Caco-2 (cell line): ENCODE results near the gene CLEC4M. TPM values are rescaled to one million over a fixed set of nuclear protein-coding genes. Genes with fewer than 3 reads are reported as not detected.

Experiments used
- BruUV-seq: library from RNA; stranded (reverse); fragments of 400-500 nt; replicated peaks from 2 replicates; lab custom pipeline; 2021; lab: Mats Ljungman, UMichigan
- CTCF ChIA-PET: fragments of 300-600 bp; sonication (Branson Sonifier 250); formaldehyde crosslinking; loops from one replicate; lab custom pipeline; 2022; ENCODE audit warnings: antibody characterized with exemption; lab: Charles Lee
- POLR2A ChIA-PET: fragments of 300-600 bp; sonication (Branson Sonifier 250); formaldehyde crosslinking; loops from one replicate; lab custom pipeline; 2022; ENCODE audit warnings: antibody characterized with exemption; lab: Charles Lee
- DNase-seq, 2 experiments: peaks; one replicate each; pipeline versions ENCODE4 v3.0.0 to v3.0.0-alpha.2; 2020 to 2022
- H3K27me3 ChIP-seq: replicated peaks from 2 replicates; pipeline ENCODE4 v1.6.0; 2011; ENCODE audit warnings: low read length; ENCODE audit not compliant: control insufficient read depth, insufficient read depth
- H3K36me3 ChIP-seq: 2 replicates; pipeline ENCODE4 v1.5.1; 2011; ENCODE audit warnings: low read length; ENCODE audit not compliant: control insufficient read depth, insufficient read depth
- H3K4me1 ChIP-seq: fragments of 250-450 bp; sonication (Bioruptor Pico); 2 replicates; pipeline ENCODE4 v1.5.1; 2020; ENCODE audit warnings: mild to moderate bottlenecking
- H3K4me3 ChIP-seq: 2 replicates; pipeline ENCODE4 v1.5.1; 2011; ENCODE audit warnings: low read depth, mild to moderate bottlenecking, control low read depth, low read length
- H3K9me3 ChIP-seq: fragments of 250-450 bp; sonication (Bioruptor Pico); 2 replicates; pipeline ENCODE4 v1.5.1; 2020; ENCODE audit warnings: mild to moderate bottlenecking, moderate library complexity
- H3K27ac Mint-ChIP-seq: one replicate; pipeline ENCODE4 v1.8.0; 2022; ENCODE audit warnings: mixed read lengths; ENCODE audit not compliant: unreplicated experiment
- H3K27me3 Mint-ChIP-seq: one replicate; pipeline ENCODE4 v1.8.0; 2022; ENCODE audit warnings: mixed read lengths; ENCODE audit not compliant: insufficient read depth, unreplicated experiment
- H3K36me3 Mint-ChIP-seq: one replicate; pipeline ENCODE4 v1.8.0; 2022; ENCODE audit warnings: mild to moderate bottlenecking, mixed read lengths; ENCODE audit not compliant: insufficient read depth, unreplicated experiment
- H3K4me1 Mint-ChIP-seq: one replicate; pipeline ENCODE4 v1.8.0; 2022; ENCODE audit warnings: low read depth, mixed read lengths; ENCODE audit not compliant: unreplicated experiment
- H3K4me3 Mint-ChIP-seq: one replicate; pipeline ENCODE4 v1.8.0; 2022; ENCODE audit warnings: mild to moderate bottlenecking, moderate library complexity, mixed read lengths; ENCODE audit not compliant: unreplicated experiment
- H3K9me3 Mint-ChIP-seq: one replicate; pipeline ENCODE4 v1.8.0; 2022; ENCODE audit warnings: mixed read lengths; ENCODE audit not compliant: unreplicated experiment
- intact Hi-C: fragments of 100-400 bp; cut with micrococcal nuclease; formaldehyde crosslinking; loops from one replicate; pipeline ENCODE4 v1.10.0; 2022; ENCODE audit not compliant: unreplicated experiment
- total RNA-seq: library from RNA; stranded (reverse); gene quantifications from 2 replicates; pipeline ENCODE4 v1.2.3, GENCODE V29; 2022
- TF ChIP-seq, protein P1 (sequence below), 2 experiments: fragments of 200-600 bp in 1 of 2; IDR thresholded peaks; 1 replicate in 1 of 2; 2 replicates in 1 of 2; pipeline versions ENCODE4 v1.5.1 to v1.8.0; 2011 to 2022; ENCODE audit warnings: antibody characterized with exemption in 1 of 2, control low read depth in 1 of 2, inconsistent platforms in 1 of 2, low read depth in 1 of 2, low read length in 1 of 2, mild to moderate bottlenecking in 1 of 2, moderate library complexity in 1 of 2; ENCODE audit not compliant: insufficient read depth in 1 of 2, severe bottlenecking in 1 of 2, unreplicated experiment in 1 of 2

Gene CLEC4M
- total RNA-seq, 1 experiment from 2014 or later, result not detected

DNA sequence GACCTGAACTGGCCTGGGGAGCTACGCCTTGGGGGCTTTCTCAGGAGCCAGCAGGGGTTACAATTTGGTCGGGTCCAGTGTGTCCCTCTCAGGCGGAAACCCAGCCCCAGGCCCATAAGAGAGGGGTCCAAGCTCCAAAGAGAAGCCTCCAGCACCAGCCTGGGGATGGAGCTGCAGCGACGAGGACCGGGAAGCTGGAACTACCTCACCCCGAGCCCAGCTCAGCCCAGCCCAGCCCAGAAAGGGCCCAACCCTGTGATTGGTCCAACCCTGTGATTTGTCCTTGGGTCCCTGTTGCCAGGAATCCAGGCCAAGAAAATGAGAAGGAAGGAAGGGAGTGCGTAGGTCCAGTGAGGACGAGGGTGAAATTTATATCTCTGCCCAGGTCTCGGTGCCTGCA lies 24.1 kb downstream of the CLEC4M start:
- Mint-ChIP-seq H3K4me1 (peaks cover 28% of the 10 kb centered on the region), H3K27me3 (no peaks in the 10 kb centered on the region), H3K36me3 (peaks cover 6% of the 10 kb centered on the region), H3K4me3 (no peak overlapping the region), H3K9me3 (no peaks in the 10 kb centered on the region), H3K27ac (no peak overlapping the region)
- H3K4me1 ChIP-seq, result peaks cover 22% of the 10 kb centered on the region
- TF ChIP-seq, protein P1, sequence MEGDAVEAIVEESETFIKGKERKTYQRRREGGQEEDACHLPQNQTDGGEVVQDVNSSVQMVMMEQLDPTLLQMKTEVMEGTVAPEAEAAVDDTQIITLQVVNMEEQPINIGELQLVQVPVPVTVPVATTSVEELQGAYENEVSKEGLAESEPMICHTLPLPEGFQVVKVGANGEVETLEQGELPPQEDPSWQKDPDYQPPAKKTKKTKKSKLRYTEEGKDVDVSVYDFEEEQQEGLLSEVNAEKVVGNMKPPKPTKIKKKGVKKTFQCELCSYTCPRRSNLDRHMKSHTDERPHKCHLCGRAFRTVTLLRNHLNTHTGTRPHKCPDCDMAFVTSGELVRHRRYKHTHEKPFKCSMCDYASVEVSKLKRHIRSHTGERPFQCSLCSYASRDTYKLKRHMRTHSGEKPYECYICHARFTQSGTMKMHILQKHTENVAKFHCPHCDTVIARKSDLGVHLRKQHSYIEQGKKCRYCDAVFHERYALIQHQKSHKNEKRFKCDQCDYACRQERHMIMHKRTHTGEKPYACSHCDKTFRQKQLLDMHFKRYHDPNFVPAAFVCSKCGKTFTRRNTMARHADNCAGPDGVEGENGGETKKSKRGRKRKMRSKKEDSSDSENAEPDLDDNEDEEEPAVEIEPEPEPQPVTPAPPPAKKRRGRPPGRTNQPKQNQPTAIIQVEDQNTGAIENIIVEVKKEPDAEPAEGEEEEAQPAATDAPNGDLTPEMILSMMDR (IDR thresholded peaks at IDR 0.05; ENCODE audit: insufficient read depth in 1 of 2, low read depth in 1 of 2, low read length in 1 of 2, severe bottlenecking in 1 of 2, unreplicated experiment in 1 of 2), result no peak
- no peak overlapping the region for H3K4me3 ChIP-seq
- intact Hi-C loops, result no loop called here
- POLR2A ChIA-PET, result no interaction called here
- no peak for DNase-seq
- no peaks in the 10 kb centered on the region for H3K36me3 ChIP-seq
- no peaks in the 10 kb centered on the region for H3K9me3 ChIP-seq
- CTCF ChIA-PET, result no interaction called here
- no peaks in the 10 kb centered on the region for H3K27me3 ChIP-seq
- no TSS peak for BruUV-seq

DNA sequence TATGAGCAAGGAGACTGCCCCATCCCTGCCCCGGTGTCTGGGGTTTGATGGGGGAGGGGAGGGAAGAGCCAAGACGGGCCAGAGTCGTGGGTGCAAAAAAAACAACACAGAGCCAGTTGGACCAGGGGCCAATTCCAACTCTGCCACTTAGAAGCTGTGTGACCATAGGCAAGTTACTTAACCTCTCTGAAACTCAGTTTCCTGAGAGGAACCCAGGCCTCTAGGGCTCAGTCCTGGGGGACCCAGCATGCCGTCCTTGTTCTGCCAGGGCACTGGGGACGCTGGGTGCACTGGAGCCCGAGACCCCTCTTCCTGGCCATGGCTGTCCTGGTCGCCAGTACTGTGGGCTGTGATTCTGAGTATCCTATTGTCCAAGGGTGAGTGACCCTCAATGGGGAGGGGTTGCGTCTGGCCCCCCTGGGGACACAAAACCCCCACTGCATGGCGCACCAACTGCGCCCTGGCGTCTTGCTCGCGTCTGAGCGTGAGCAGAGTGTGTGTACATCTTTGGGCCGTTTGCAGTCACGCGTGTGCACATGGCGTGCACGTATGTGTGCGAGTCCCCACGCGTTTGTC lies 24.6 kb downstream of the CLEC4M start:
- Histone ChIP-seq H3K9me3 (no peaks in the 10 kb centered on the region), H3K4me3 (no peak overlapping the region), H3K27me3 (no peaks in the 10 kb centered on the region), H3K36me3 (no peaks in the 10 kb centered on the region), H3K4me1 (peaks cover 28% of the 10 kb centered on the region)
- ChIA-PET CTCF (no interaction called here), POLR2A (no interaction called here)
- Mint-ChIP-seq H3K27me3 (no peaks in the 10 kb centered on the region), H3K27ac (no peak overlapping the region), H3K36me3 (peaks cover 11% of the 10 kb centered on the region), H3K9me3 (no peaks in the 10 kb centered on the region), H3K4me1 (peaks cover 33% of the 10 kb centered on the region), H3K4me3 (no peak overlapping the region)
- TF ChIP-seq, protein P1 (IDR thresholded peaks at IDR 0.05; ENCODE audit: insufficient read depth in 1 of 2, low read depth in 1 of 2, low read length in 1 of 2, severe bottlenecking in 1 of 2, unreplicated experiment in 1 of 2), result no peak
- intact Hi-C loops, result no loop called here
- BruUV-seq, result no TSS peak
- DNase-seq, result no peak

DNA sequence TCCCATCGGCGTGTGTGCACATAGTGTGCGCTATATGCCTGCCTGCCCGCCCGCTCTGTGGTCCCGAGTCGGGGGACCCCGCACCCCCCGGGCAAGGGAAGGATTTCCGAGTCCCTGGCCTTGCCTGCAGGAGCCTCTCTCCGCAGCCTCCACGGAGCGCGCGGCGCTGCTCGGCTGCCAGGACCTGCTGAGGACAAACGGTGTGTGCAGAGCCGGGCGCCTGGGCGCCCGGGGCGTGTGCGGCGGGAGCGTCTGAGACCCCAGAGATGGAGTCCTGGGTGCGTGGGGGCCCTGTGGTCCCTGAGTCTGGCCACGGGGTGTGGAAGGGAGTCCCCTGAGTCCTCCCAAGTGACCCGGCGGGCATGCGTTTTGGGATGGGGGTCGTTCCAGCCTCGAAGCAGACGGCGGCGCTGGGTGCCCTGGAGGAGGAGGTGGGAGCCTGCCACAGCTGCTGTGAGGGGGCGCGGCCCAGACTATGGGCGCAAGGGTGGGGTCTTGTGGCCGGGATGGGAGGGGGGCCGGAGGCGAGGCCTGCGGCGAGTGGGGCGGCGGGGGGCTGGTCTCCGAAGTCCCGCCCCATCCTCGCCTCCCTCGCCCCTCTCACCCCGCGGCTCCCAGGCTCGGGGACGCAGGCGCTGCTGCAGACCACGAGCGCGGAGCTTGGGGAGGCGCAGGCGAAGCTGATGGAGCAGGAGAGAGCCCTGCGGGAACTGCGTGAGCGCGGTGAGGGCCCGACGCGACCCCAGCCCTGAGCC lies 25.3 kb downstream of the CLEC4M start:
- Histone ChIP-seq H3K4me3 (no peak overlapping the region), H3K36me3 (no peaks in the 10 kb centered on the region), H3K9me3 (0 out of 2 replicates have a peak, but pooled peaks cover under 1% of the 10 kb centered on the region), H3K4me1 (peaks cover 29% of the 10 kb centered on the region), H3K27me3 (no peaks in the 10 kb centered on the region)
- H3K4me3 Mint-ChIP-seq, result no peak overlapping the region
- POLR2A ChIA-PET, result no interaction called here
- CTCF ChIA-PET, result no interaction called here
- H3K27me3 Mint-ChIP-seq, result no peaks in the 10 kb centered on the region
- H3K36me3 Mint-ChIP-seq, result peaks cover 11% of the 10 kb centered on the region
- H3K9me3 Mint-ChIP-seq, result no peaks in the 10 kb centered on the region
- H3K27ac Mint-ChIP-seq, result no peak overlapping the region
- DNase-seq, result no peak
- H3K4me1 Mint-ChIP-seq, result peaks cover 35% of the 10 kb centered on the region
- BruUV-seq, result no TSS peak
- TF ChIP-seq, protein P1 (IDR thresholded peaks at IDR 0.05; ENCODE audit: insufficient read depth in 1 of 2, low read depth in 1 of 2, low read length in 1 of 2, severe bottlenecking in 1 of 2, unreplicated experiment in 1 of 2), result no peak
- intact Hi-C loops, result no loop called here
